Uterus (tissue), 2 donors: ENCODE data around the gene PTPRU.

Source experiments
- CTCF ChIP-seq, 4 experiments: fragments of 200-600 bp in 2 of 4; fragments of 450-650 bp in 2 of 4; sonication (generic) in 2 of 4; IDR thresholded peaks; one replicate each; pipeline ENCODE4 v1.5.1; 2016 to 2019; ENCODE audit warnings: antibody characterized with exemption in 4 of 4, mild to moderate bottlenecking in 2 of 4, moderate library complexity in 1 of 4
- POLR2A ChIP-seq, 2 donors: fragments of 450-650 bp; IDR thresholded peaks; one replicate each; pipeline ENCODE4 v1.6.1; 2016; ENCODE audit warnings: antibody characterized with exemption in 2 of 2, mild to moderate bottlenecking in 1 of 2, moderate library complexity in 1 of 2

- TF ChIP-seq CTCF (IDR thresholded peaks at IDR 0.05) (no peak), POLR2A (IDR thresholded peaks at IDR 0.05) (no peak)
Observed at GRCh38 chr1:29333008-29333407, 96.7 kb downstream of the PTPRU start.
